Lung (tissue), 12 donors: Measurements from ENCODE around the gene PLEKHG3. TPM values are rescaled to one million over a fixed set of nuclear protein-coding genes. Genes with fewer than 3 reads are reported as not detected.

Experiments used
- ATAC-seq: fragments of 200-7000 bp; cut with Tn5 transposase; one replicate; pipeline ENCODE4 v1.9.1; 2020; ENCODE audit warnings: moderate number of reproducible peaks; ENCODE audit not compliant: insufficient read depth, low FRiP score
- DNase-seq, 3 donors: peaks; one replicate each; pipeline ENCODE4 v3.0.0-alpha.2; 2013 to 2017
- H3K27ac ChIP-seq, 2 donors: one replicate each; pipeline ENCODE4 v1.5.1; 2013; ENCODE audit warnings: mild to moderate bottlenecking in 2 of 2, moderate library complexity in 2 of 2, control low read depth in 1 of 2, inconsistent platforms in 1 of 2, low read depth in 1 of 2, low read length in 1 of 2
- H3K27me3 ChIP-seq, 3 donors: one replicate each; pipeline ENCODE4 v1.5.1; 2013; ENCODE audit warnings: low read length in 2 of 3; ENCODE audit not compliant: control insufficient read depth in 3 of 3, insufficient read depth in 3 of 3
- H3K36me3 ChIP-seq, 4 donors: one replicate each; pipeline ENCODE4 v1.5.1; 2013; ENCODE audit warnings: low read length in 4 of 4, mild to moderate bottlenecking in 1 of 4, moderate library complexity in 1 of 4; ENCODE audit not compliant: control insufficient read depth in 4 of 4, insufficient read depth in 4 of 4
- H3K4me1 ChIP-seq, 5 donors: one replicate each; pipeline ENCODE4 v1.5.1; 2013; ENCODE audit warnings: low read length in 5 of 5, mild to moderate bottlenecking in 2 of 5, moderate library complexity in 1 of 5; ENCODE audit not compliant: control insufficient read depth in 5 of 5, insufficient read depth in 5 of 5
- H3K4me3 ChIP-seq: one replicate; pipeline ENCODE4 v1.5.1; 2013; ENCODE audit warnings: mild to moderate bottlenecking, control low read depth, moderate library complexity
- H3K9ac ChIP-seq, 2 donors: one replicate each; pipeline ENCODE4 v1.5.1; 2013; ENCODE audit warnings: low read length in 2 of 2, control low read depth in 1 of 2; ENCODE audit not compliant: insufficient read depth in 1 of 2
- H3K9me3 ChIP-seq, 4 donors: one replicate each; pipeline ENCODE4 v1.5.1; 2013; ENCODE audit warnings: low read length in 3 of 4, mild to moderate bottlenecking in 1 of 4, moderate library complexity in 1 of 4; ENCODE audit not compliant: control insufficient read depth in 4 of 4, insufficient read depth in 3 of 4
- WGBS, 2 donors: extraction: QIAGEN DNeasy Blood & Tissue Kit; methylation state at CpG; one replicate each; pipeline ENCODE4 v1.1.7; 2013; 5-methylcytosine and 5-hydroxymethylcytosine counted together
- polyA plus RNA-seq, 2 donors: library from polyadenylated mRNA; stranded (reverse); fragments of 200-250 nt; gene quantifications; one replicate each; pipeline ENCODE4 v1.2.1, GENCODE V29; 2013
- total RNA-seq, 2 donors: library from RNA; depleted of rRNA in 1 of 2; stranded (reverse); fragments of >200 nt in 1 of 2; gene quantifications; one replicate each; pipeline ENCODE4 v1.2.1, GENCODE V29; 2014 to 2021
- TF ChIP-seq, protein P1 (sequence below): IDR thresholded peaks from 2 replicates; pipeline ENCODE4 v1.5.1; 2012; ENCODE audit warnings: mild to moderate bottlenecking; ENCODE audit errors: control extremely low read depth, extremely low read depth
- donor health status: control.
- donor health status: control.
- donor health status: Bipolar disorder and iron deficiency.
- donor health status: healthy.
- donor health status: DM: yes; HTN: yes; CAD: no.

Gene PLEKHG3
- total and polyA plus RNA-seq, 4 donors, result 11.0 to 43.5 (median 21.5) TPM

DNA sequence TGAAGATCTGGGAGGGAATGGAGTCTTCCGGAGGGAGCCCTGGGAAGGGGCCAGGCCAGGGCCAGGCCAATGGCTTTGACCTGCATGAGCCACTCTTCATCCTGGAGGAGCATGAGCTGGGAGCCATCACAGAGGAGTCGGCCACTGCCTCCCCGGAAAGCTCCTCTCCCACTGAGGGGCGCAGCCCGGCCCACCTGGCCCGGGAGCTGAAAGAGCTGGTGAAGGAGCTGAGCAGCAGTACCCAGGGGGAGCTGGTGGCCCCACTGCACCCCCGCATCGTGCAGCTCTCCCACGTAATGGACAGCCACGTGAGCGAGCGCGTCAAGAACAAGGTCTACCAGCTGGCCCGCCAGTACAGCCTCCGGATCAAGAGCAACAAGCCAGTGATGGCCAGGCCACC is 37.7 kb downstream of the PLEKHG3 start:
- H3K27ac ChIP-seq, result no peak overlapping the region
- ATAC-seq (no peak), DNase-seq (no peak)
- no peaks in the 10 kb centered on the region for H3K27me3 ChIP-seq
- no peak overlapping the region for H3K9ac ChIP-seq
- H3K4me1 ChIP-seq, result peaks cover 0 to 5% (median 0%) of the 10 kb centered on the region in 5 donors
- no peak overlapping the region for H3K4me3 ChIP-seq
- H3K9me3 ChIP-seq, result no peaks in the 10 kb centered on the region
- peaks cover 0 to 41% (median 20%) of the 10 kb centered on the region in 4 donors for H3K36me3 ChIP-seq
- 96 to 97% methylated on average over 15 of the region's 15 CpGs for WGBS, 2 donors
- TF ChIP-seq, protein P1, sequence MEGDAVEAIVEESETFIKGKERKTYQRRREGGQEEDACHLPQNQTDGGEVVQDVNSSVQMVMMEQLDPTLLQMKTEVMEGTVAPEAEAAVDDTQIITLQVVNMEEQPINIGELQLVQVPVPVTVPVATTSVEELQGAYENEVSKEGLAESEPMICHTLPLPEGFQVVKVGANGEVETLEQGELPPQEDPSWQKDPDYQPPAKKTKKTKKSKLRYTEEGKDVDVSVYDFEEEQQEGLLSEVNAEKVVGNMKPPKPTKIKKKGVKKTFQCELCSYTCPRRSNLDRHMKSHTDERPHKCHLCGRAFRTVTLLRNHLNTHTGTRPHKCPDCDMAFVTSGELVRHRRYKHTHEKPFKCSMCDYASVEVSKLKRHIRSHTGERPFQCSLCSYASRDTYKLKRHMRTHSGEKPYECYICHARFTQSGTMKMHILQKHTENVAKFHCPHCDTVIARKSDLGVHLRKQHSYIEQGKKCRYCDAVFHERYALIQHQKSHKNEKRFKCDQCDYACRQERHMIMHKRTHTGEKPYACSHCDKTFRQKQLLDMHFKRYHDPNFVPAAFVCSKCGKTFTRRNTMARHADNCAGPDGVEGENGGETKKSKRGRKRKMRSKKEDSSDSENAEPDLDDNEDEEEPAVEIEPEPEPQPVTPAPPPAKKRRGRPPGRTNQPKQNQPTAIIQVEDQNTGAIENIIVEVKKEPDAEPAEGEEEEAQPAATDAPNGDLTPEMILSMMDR, result no peak

DNA sequence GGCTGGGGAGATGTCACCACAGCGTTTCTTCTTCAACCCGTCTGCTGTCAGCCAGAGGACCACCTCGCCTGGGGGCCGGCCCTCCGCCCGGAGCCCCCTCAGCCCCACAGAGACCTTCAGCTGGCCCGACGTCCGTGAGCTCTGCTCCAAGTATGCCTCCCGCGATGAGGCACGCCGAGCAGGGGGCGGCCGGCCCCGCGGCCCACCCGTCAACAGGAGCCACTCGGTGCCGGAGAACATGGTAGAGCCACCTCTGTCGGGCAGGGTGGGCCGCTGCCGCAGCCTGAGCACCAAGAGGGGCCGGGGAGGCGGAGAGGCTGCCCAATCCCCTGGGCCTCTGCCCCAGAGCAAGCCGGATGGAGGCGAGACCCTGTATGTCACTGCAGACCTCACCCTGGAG is 38.8 kb downstream of the PLEKHG3 start:
- H3K9me3 ChIP-seq, result no peaks in the 10 kb centered on the region
- 97 to 98% methylated on average over 27 of the region's 27 CpGs for WGBS, 2 donors
- peaks cover 0 to 40% (median 21%) of the 10 kb centered on the region in 4 donors for H3K36me3 ChIP-seq
- no peak for ATAC-seq
- DNase-seq, result no peak
- H3K27me3 ChIP-seq, result no peaks in the 10 kb centered on the region
- no peak overlapping the region for H3K9ac ChIP-seq
- H3K4me3 ChIP-seq, result no peak overlapping the region
- TF ChIP-seq, protein P1, result no peak
- H3K27ac ChIP-seq, result no peak overlapping the region
- H3K4me1 ChIP-seq, result peaks cover 0 to 5% (median 0%) of the 10 kb centered on the region in 5 donors

DNA sequence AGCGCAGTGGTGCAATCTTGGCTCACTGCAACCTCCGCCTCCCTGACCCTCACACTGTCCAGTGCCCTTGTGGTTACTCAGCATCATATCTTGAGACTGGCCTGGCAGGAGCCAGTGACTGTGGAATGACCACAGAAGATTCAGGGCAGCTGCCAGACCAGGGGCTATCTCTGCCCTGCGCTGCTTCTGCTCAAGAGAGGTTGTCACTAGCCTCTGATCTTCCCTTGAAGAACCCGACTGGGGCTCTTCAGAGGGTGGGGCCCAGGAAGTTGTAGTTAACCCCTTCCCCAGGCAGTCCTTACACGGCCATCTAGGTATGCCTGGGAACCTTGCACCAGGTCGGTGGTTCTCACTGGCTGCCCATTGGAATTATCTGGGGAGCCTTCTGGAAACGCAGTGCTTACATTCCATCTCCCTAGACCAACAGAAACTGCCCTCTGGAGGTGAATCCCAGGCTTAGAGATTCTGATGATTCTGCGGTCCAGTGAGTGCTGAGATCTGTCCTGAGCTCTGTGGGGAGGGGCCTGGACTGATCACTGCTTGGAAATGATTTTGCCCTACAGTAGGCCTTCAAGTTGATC is 41.4 kb downstream of the PLEKHG3 start:
- H3K27ac ChIP-seq, result peak overlapping the region in 1 of 2 donors; percentile 26
- no peaks in the 10 kb centered on the region for H3K27me3 ChIP-seq
- H3K9me3 ChIP-seq, result no peaks in the 10 kb centered on the region
- H3K36me3 ChIP-seq, result peaks cover 0 to 35% (median 18%) of the 10 kb centered on the region in 4 donors
- WGBS, 2 donors, result 72 to 79% methylated on average over 8 of the region's 8 CpGs
- TF ChIP-seq, protein P1, result no peak
- H3K4me1 ChIP-seq, result peaks cover 0 to 5% (median 0%) of the 10 kb centered on the region in 5 donors
- DNase-seq (no peak), ATAC-seq (no peak)
- H3K4me3 ChIP-seq, result no peak overlapping the region
- H3K9ac ChIP-seq, result no peak overlapping the region
